ENCODE results near the gene MEGF11.
A peak's percentile ranks its signal among the peaks of the same experiment; 100 is the strongest.

Gene MEGF11

GRCh38 chr15:65996901-65997300 is 256.6 kb downstream of the MEGF11 start:
- ChIA-PET CTCF (interaction anchor here (1.3 kb wide), 1 partner anchor 15 kb away, joined by 4 read pairs; no protein-coding TSS in a partner anchor), POLR2A (no interaction called here)
- no peak for DNase-seq (ENCODE audit: extremely low spot score)
- TF ChIP-seq ELF4 (IDR thresholded peaks at IDR 0.05) (no peak), ZNF384 (IDR thresholded peaks at IDR 0.05) (no peak), BHLHE40 (IDR thresholded peaks at IDR 0.05; ENCODE audit: borderline replicate concordance) (no peak), HDGF (IDR thresholded peaks at IDR 0.05; ENCODE audit: borderline replicate concordance) (no peak), SP1 (IDR thresholded peaks at IDR 0.05) (no peak), LEF1 (IDR thresholded peaks at IDR 0.05; ENCODE audit: borderline replicate concordance) (no peak), SUZ12 (IDR thresholded peaks at IDR 0.05) (no peak), L3MBTL2 (conservative IDR thresholded peaks at IDR 0.05) (no peak), FOXM1 (IDR thresholded peaks at IDR 0.05; ENCODE audit: borderline replicate concordance) (no peak), CTBP1 (IDR thresholded peaks at IDR 0.05; ENCODE audit: borderline replicate concordance) (no peak), FOXK2 (IDR thresholded peaks at IDR 0.05) (no peak), ARNT (IDR thresholded peaks at IDR 0.05) (no peak), TARDBP (IDR thresholded peaks at IDR 0.05) (no peak), FOXA1 (IDR thresholded peaks at IDR 0.05) (no peak), NFRKB (IDR thresholded peaks at IDR 0.05) (no peak)

DNA sequence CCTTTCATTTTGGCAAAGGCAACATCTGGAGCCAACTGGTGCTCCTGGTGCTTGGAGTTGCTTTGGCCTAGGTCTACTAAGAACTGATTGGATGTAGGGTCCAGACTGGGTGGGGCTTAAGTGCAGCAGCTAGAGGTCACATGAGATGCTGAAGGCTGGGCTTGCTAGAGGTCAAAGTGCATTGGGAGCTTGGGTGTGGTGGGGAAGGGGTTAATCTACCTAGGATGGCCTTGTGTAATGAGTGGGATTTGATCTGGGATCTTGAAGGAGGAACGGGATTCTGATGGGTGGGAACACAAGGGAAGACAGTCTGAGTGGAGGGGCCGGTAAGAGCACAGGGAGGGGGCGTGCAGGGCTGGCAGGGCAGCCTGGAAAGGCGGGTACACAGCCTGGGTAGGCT is 258.7 kb downstream of the MEGF11 start:
- ChIA-PET POLR2A (no interaction called here), CTCF (no interaction called here)
- no peak for DNase-seq (ENCODE audit: extremely low spot score)
- TF ChIP-seq SUZ12 (IDR thresholded peaks at IDR 0.05) (no peak), BHLHE40 (IDR thresholded peaks at IDR 0.05; ENCODE audit: borderline replicate concordance) (no peak), FOXA1 (IDR thresholded peaks at IDR 0.05) (no peak), FOXM1 (IDR thresholded peaks at IDR 0.05; ENCODE audit: borderline replicate concordance) (no peak), L3MBTL2 (conservative IDR thresholded peaks at IDR 0.05) (no peak), ARNT (IDR thresholded peaks at IDR 0.05) (no peak), HDGF (IDR thresholded peaks at IDR 0.05; ENCODE audit: borderline replicate concordance) (no peak), ZNF384 (IDR thresholded peaks at IDR 0.05) (no peak), SP1 (IDR thresholded peaks at IDR 0.05) (no peak), NFRKB (IDR thresholded peaks at IDR 0.05) (no peak), TARDBP (IDR thresholded peaks at IDR 0.05) (no peak), FOXK2 (IDR thresholded peaks at IDR 0.05) (no peak), ELF4 (IDR thresholded peaks at IDR 0.05) (no peak), CTBP1 (IDR thresholded peaks at IDR 0.05; ENCODE audit: borderline replicate concordance) (no peak)

GRCh38 chr15:65993762-65994161 is 259.8 kb downstream of the MEGF11 start:
- ChIA-PET CTCF (no interaction called here), POLR2A (no interaction called here)
- DNase-seq (ENCODE audit: extremely low spot score) = no peak
- TF ChIP-seq ZNF384 (IDR thresholded peaks at IDR 0.05) (no peak), CTBP1 (IDR thresholded peaks at IDR 0.05; ENCODE audit: borderline replicate concordance) (no peak), L3MBTL2 (conservative IDR thresholded peaks at IDR 0.05) (no peak), HDGF (IDR thresholded peaks at IDR 0.05; ENCODE audit: borderline replicate concordance) (no peak), ARNT (IDR thresholded peaks at IDR 0.05) (no peak), ELF4 (IDR thresholded peaks at IDR 0.05) (no peak), SUZ12 (IDR thresholded peaks at IDR 0.05) (no peak)
- TF ChIP-seq, protein P1, sequence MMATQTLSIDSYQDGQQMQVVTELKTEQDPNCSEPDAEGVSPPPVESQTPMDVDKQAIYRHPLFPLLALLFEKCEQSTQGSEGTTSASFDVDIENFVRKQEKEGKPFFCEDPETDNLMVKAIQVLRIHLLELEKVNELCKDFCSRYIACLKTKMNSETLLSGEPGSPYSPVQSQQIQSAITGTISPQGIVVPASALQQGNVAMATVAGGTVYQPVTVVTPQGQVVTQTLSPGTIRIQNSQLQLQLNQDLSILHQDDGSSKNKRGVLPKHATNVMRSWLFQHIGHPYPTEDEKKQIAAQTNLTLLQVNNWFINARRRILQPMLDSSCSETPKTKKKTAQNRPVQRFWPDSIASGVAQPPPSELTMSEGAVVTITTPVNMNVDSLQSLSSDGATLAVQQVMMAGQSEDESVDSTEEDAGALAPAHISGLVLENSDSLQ (IDR thresholded peaks at IDR 0.05) = no peak

- no peak for DNase-seq (ENCODE audit: extremely low spot score)
- TF ChIP-seq L3MBTL2 (conservative IDR thresholded peaks at IDR 0.05) = no peak
- TF ChIP-seq, protein P1 (IDR thresholded peaks at IDR 0.05) = 0 out of 2 replicates have a peak, but pooled peaks have one; percentile 8
- CTCF ChIA-PET = interaction anchor here (0.6 kb wide), 1 partner anchor 13 kb away, joined by 5 read pairs; no protein-coding TSS in a partner anchor
These were observed 260.3 kb downstream of the MEGF11 start for GRCh38 chr15:65993236-65993635.

DNA sequence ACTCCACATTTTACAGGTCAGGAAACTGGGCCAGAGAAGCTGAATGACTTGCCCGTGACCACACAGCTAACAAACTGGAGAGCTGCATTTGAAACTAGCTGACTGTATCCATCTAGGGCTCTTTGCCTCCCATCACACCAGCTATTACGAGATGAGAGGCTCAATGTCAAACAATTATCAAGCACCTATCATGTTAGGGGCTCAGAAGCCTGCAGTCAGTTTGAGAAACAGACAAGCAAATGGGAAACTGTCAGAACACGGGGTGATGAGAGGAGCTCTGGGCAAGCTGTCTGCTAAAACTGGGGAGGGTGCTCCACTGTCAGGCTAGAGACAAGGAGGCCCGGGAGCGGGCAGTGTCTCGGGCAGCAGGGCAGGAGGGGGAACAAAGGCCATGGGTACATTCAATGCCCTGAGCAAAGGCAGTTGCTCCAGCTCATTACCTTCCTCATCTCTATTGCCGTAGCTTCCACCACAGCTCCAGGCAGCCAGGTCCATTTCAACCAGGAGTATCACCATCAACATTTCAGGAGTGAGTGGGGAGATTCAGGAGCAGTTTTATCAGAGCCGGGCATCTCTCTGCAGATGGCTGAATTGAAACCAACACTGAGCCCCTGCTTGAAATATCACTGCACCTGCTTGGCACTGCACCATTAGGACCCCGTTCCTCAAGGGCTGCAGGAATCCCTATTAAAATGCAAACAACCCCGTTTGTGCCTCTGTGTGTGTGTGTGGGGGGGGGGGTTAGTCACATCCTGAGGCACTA is 261.6 kb downstream of the MEGF11 start:
- ChIA-PET POLR2A (interaction anchor here (0.6 kb wide), 1 partner anchor 381 kb away, joined by 3 read pairs; the partner anchor contains the start of gene INTS14), CTCF (interaction anchor here (0.6 kb wide), 2 partner anchors 12 kb away, joined by 3 to 4 read pairs; no protein-coding TSS in a partner anchor)
- no peak for TF ChIP-seq ZNF384 (IDR thresholded peaks at IDR 0.05)
- no peak for TF ChIP-seq TARDBP (IDR thresholded peaks at IDR 0.05)
- TF ChIP-seq ELF4 (IDR thresholded peaks at IDR 0.05) = no peak
- TF ChIP-seq FOXK2 (IDR thresholded peaks at IDR 0.05) = no peak
- no peak for TF ChIP-seq SP1 (IDR thresholded peaks at IDR 0.05)
- TF ChIP-seq FOXM1 (IDR thresholded peaks at IDR 0.05; ENCODE audit: borderline replicate concordance) = no peak
- no peak for TF ChIP-seq CTBP1 (IDR thresholded peaks at IDR 0.05; ENCODE audit: borderline replicate concordance)
- TF ChIP-seq NFRKB (IDR thresholded peaks at IDR 0.05) = no peak
- no peak for DNase-seq (ENCODE audit: extremely low spot score)

More at GRCh38 chr15:65993236-65993635, 260.3 kb downstream of the MEGF11 start:
- POLR2A ChIA-PET = no interaction called here

GRCh38 chr15:65990298-65990981 is 263.1 kb downstream of the MEGF11 start:
- ChIA-PET CTCF (interaction anchor here (0.5 kb wide), 1 partner anchor 30 kb away, joined by 3 read pairs; no protein-coding TSS in a partner anchor), POLR2A (no interaction called here)
- TF ChIP-seq, protein P1 (IDR thresholded peaks at IDR 0.05) = no peak
- TF ChIP-seq LEF1 (IDR thresholded peaks at IDR 0.05; ENCODE audit: borderline replicate concordance) (no peak), HDGF (IDR thresholded peaks at IDR 0.05; ENCODE audit: borderline replicate concordance) (no peak), TARDBP (IDR thresholded peaks at IDR 0.05) (no peak), CTBP1 (IDR thresholded peaks at IDR 0.05; ENCODE audit: borderline replicate concordance) (no peak), L3MBTL2 (conservative IDR thresholded peaks at IDR 0.05) (no peak), FOXA1 (IDR thresholded peaks at IDR 0.05) (no peak), SUZ12 (IDR thresholded peaks at IDR 0.05) (no peak), ARNT (IDR thresholded peaks at IDR 0.05) (no peak)
- no peak for DNase-seq (ENCODE audit: extremely low spot score)
